ENCODE results near the gene ZNF286A. TPM values are rescaled to one million over a fixed set of nuclear protein-coding genes. Genes with fewer than 3 reads are reported as not detected.
"Not testable (repeated sequence)": the region's sequence is repeated elsewhere in the genome, so short reads cannot be mapped to it uniquely, and the experiment has no call there.

Gene ZNF286A
- total and polyA plus RNA-seq, 10 of the 15 experiments (the other 5 are each of a cell fraction or from before 2014, with no cell fraction given) = 8.1 to 31.2 (median 18.2) TPM

DNA sequence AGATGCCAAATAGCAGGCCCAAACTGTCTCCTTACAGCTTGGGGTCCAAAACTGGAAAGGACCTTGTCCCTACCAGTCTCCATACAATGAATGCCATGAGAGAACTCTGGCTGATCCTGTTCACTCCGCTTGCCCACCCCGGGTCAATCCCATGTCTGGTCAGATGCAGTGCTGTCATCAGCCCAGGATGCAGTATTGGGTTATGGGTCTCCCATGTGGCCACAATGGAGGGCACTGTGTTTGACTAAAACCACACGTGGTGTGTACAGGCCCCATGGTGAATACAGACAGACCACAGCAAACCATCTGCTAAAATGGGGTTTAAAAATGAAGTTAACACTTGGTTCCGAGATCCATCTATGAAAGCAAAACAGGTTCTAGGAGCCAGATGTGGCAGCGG is 35.9 kb upstream of the ZNF286A start:
- Histone ChIP-seq H2AFZ (ENCODE audit: control insufficient read depth, low read depth, low read length) (no peak overlapping the region), H3K36me3 (ENCODE audit: control insufficient read depth in 2 of 2, insufficient read depth in 2 of 2, low read length in 1 of 2) (peaks cover 3% of the 10 kb centered on the region in 2 experiments; a peak in 3 of 4 replicates), H3K9me3 (replicated peaks; ENCODE audit: control insufficient read depth, insufficient read depth, low read length) (no peaks in the 10 kb centered on the region), H3K4me3 (no peak overlapping the region), H3K4me2 (ENCODE audit: control insufficient read depth, insufficient read depth) (no peak overlapping the region), H4K20me1 (ENCODE audit: control insufficient read depth, insufficient read depth) (no peaks in the 10 kb centered on the region), H3K27ac (ENCODE audit: control insufficient read depth, insufficient read depth) (no peak overlapping the region), H3K79me2 (ENCODE audit: control insufficient read depth, insufficient read depth, low read length) (no peaks in the 10 kb centered on the region), H3K4me1 (ENCODE audit: control insufficient read depth, insufficient read depth, low read length) (peaks cover 7% of the 10 kb centered on the region), H3K27me3 (replicated peaks in 1 of 2; ENCODE audit: control insufficient read depth in 2 of 2, insufficient read depth in 2 of 2, low read length in 1 of 2) (no peaks in the 10 kb centered on the region), H3K9ac (ENCODE audit: control insufficient read depth, insufficient read depth, low read length) (no peak overlapping the region)
- ChIA-PET RAD21 (ENCODE audit: unreplicated experiment) (no interaction called here), SMC1A (ENCODE audit: uncharacterized antibody, unreplicated experiment) (no interaction called here), POLR2A (no interaction called here), CTCF (no interaction called here)
- no TSS peak for BruUV-seq (replicated peaks)
- FAIRE-seq (no peak), ATAC-seq (no peak), DNase-seq (ENCODE audit: low read depth, low spot score) (no peak)
- WGBS (ENCODE audit: insufficient coverage, insufficient replicate concordance, low lambda C conversion rate, missing lambda C conversion rate) = 96% methylated on average over 5 of the region's 5 CpGs
- TF ChIP-seq PBX3 (IDR thresholded peaks at IDR 0.05; ENCODE audit: insufficient replicate concordance, low read depth, low read length) (no peak), GABPA (IDR thresholded peaks at IDR 0.05; ENCODE audit: low read depth) (no peak)
- intact Hi-C loops (cut with micrococcal nuclease; ENCODE audit: unreplicated experiment) (no loop called here), in situ Hi-C loops (cut with MboI) (no loop called here)

DNA sequence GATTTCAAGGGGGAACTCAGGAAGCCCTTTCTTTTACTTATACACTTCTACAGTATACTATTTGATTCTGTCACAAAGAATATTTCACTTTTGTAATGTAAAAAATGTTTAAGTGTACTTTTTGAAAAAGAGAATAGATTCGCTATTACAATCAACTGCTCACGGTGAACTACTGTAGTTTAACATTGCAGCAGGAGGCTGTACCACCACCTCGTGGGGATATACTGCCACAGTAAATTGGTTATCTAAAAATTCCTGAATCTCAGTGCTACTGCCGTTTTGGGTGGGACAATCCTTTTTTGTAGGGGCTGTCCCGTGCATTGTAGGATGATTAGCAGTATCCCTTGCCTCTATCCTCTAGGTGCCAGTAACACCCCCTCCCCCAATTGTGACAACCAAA is 30.0 kb upstream of the ZNF286A start:
- H4K20me1 ChIP-seq (ENCODE audit: control insufficient read depth, insufficient read depth); POLR2A ChIA-PET; H3K79me2 ChIP-seq (ENCODE audit: control insufficient read depth, insufficient read depth, low read length); H3K4me1 ChIP-seq (ENCODE audit: control insufficient read depth, insufficient read depth, low read length); CTCF ChIA-PET; H3K27me3 ChIP-seq (replicated peaks in 1 of 2; ENCODE audit: control insufficient read depth in 2 of 2, insufficient read depth in 2 of 2, low read length in 1 of 2); DNase-seq (ENCODE audit: low read depth, low spot score); H3K36me3 ChIP-seq (ENCODE audit: control insufficient read depth in 2 of 2, insufficient read depth in 2 of 2, low read length in 1 of 2); FAIRE-seq; ATAC-seq; RAD21 ChIA-PET (ENCODE audit: unreplicated experiment); H3K9me3 ChIP-seq (replicated peaks; ENCODE audit: control insufficient read depth, insufficient read depth, low read length); H3K9ac ChIP-seq (ENCODE audit: control insufficient read depth, insufficient read depth, low read length); in situ Hi-C loops (cut with MboI); BruUV-seq (replicated peaks); H3K4me2 ChIP-seq (ENCODE audit: control insufficient read depth, insufficient read depth); H3K4me3 ChIP-seq; SMC1A ChIA-PET (ENCODE audit: uncharacterized antibody, unreplicated experiment); H2AFZ ChIP-seq (ENCODE audit: control insufficient read depth, low read depth, low read length); H3K27ac ChIP-seq (ENCODE audit: control insufficient read depth, insufficient read depth); intact Hi-C loops (cut with micrococcal nuclease; ENCODE audit: unreplicated experiment): not testable (repeated sequence)
- WGBS (ENCODE audit: insufficient coverage, insufficient replicate concordance, low lambda C conversion rate, missing lambda C conversion rate) = 74% methylated on average over 3 of the region's 5 CpGs

GRCh38 chr17:15674640-15675039 is 24.9 kb upstream of the ZNF286A start:
- H3K79me2 ChIP-seq (ENCODE audit: control insufficient read depth, insufficient read depth, low read length); BruUV-seq (replicated peaks); in situ Hi-C loops (cut with MboI); SMC1A ChIA-PET (ENCODE audit: uncharacterized antibody, unreplicated experiment); ATAC-seq; POLR2A ChIA-PET; FAIRE-seq; CTCF ChIA-PET; H3K4me1 ChIP-seq (ENCODE audit: control insufficient read depth, insufficient read depth, low read length); RAD21 ChIA-PET (ENCODE audit: unreplicated experiment); H3K27me3 ChIP-seq (replicated peaks in 1 of 2; ENCODE audit: control insufficient read depth in 2 of 2, insufficient read depth in 2 of 2, low read length in 1 of 2); H3K36me3 ChIP-seq (ENCODE audit: control insufficient read depth in 2 of 2, insufficient read depth in 2 of 2, low read length in 1 of 2); H2AFZ ChIP-seq (ENCODE audit: control insufficient read depth, low read depth, low read length); H3K9ac ChIP-seq (ENCODE audit: control insufficient read depth, insufficient read depth, low read length); H4K20me1 ChIP-seq (ENCODE audit: control insufficient read depth, insufficient read depth); H3K27ac ChIP-seq (ENCODE audit: control insufficient read depth, insufficient read depth); intact Hi-C loops (cut with micrococcal nuclease; ENCODE audit: unreplicated experiment); H3K4me3 ChIP-seq; H3K9me3 ChIP-seq (replicated peaks; ENCODE audit: control insufficient read depth, insufficient read depth, low read length); DNase-seq (ENCODE audit: low read depth, low spot score); H3K4me2 ChIP-seq (ENCODE audit: control insufficient read depth, insufficient read depth): not testable (repeated sequence)
- WGBS (ENCODE audit: insufficient coverage, insufficient replicate concordance, low lambda C conversion rate, missing lambda C conversion rate) = 100% methylated on average over 1 of the region's 1 CpG

DNA sequence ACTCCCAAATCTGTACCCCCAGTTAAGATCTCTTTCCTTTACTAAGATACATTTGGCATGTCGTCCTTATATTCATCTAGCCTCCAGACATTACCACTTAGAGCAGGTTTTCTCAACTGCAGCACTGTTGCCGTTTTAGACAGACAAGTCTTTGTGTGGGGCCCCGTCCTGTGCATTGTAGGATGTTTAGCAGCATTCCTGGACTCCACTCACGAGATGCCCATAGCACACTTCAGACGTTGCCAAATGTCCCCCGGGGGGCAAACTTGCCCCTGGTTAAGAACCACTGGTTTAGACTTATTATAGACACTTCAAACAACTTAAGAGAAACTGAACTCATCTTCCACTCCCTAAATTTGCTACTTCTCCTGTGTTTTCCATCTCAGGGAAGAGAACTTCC is 23.6 kb upstream of the ZNF286A start:
- H4K20me1 ChIP-seq (ENCODE audit: control insufficient read depth, insufficient read depth); FAIRE-seq; ATAC-seq; H2AFZ ChIP-seq (ENCODE audit: control insufficient read depth, low read depth, low read length); POLR2A ChIA-PET; H3K9me3 ChIP-seq (replicated peaks; ENCODE audit: control insufficient read depth, insufficient read depth, low read length); H3K27me3 ChIP-seq (replicated peaks in 1 of 2; ENCODE audit: control insufficient read depth in 2 of 2, insufficient read depth in 2 of 2, low read length in 1 of 2); SMC1A ChIA-PET (ENCODE audit: uncharacterized antibody, unreplicated experiment); H3K27ac ChIP-seq (ENCODE audit: control insufficient read depth, insufficient read depth); H3K9ac ChIP-seq (ENCODE audit: control insufficient read depth, insufficient read depth, low read length); H3K36me3 ChIP-seq (ENCODE audit: control insufficient read depth in 2 of 2, insufficient read depth in 2 of 2, low read length in 1 of 2); H3K4me2 ChIP-seq (ENCODE audit: control insufficient read depth, insufficient read depth); in situ Hi-C loops (cut with MboI); intact Hi-C loops (cut with micrococcal nuclease; ENCODE audit: unreplicated experiment); RAD21 ChIA-PET (ENCODE audit: unreplicated experiment); DNase-seq (ENCODE audit: low read depth, low spot score); H3K4me1 ChIP-seq (ENCODE audit: control insufficient read depth, insufficient read depth, low read length); CTCF ChIA-PET; BruUV-seq (replicated peaks); H3K79me2 ChIP-seq (ENCODE audit: control insufficient read depth, insufficient read depth, low read length); H3K4me3 ChIP-seq: not testable (repeated sequence)
- WGBS (ENCODE audit: insufficient coverage, insufficient replicate concordance, low lambda C conversion rate, missing lambda C conversion rate) = 83% methylated on average over 6 of the region's 6 CpGs

Data from GM12878 (cell line).